Ishikawa (cell line): ENCODE results near the gene CGB3.

Experiments
- CEBPB ChIP-seq: IDR thresholded peaks from 2 replicates; pipeline ENCODE4 v1.6.1; 2012
- CREB1 ChIP-seq: IDR thresholded peaks from 2 replicates; pipeline ENCODE4 v1.6.1; 2012; ENCODE audit warnings: low read depth
- EP300 ChIP-seq: IDR thresholded peaks from 2 replicates; pipeline ENCODE4 v1.6.1; 2012; ENCODE audit warnings: borderline replicate concordance
- FOXM1 ChIP-seq: IDR thresholded peaks from 2 replicates; pipeline ENCODE4 v1.6.1; 2012; ENCODE audit warnings: low read depth, borderline replicate concordance
- RAD21 ChIP-seq: IDR thresholded peaks from 2 replicates; pipeline ENCODE4 v1.6.1; 2012; ENCODE audit warnings: low read depth
- TAF1 ChIP-seq: IDR thresholded peaks from 2 replicates; pipeline ENCODE4 v1.6.1; 2012; ENCODE audit warnings: low read depth, mild to moderate bottlenecking
- TEAD4 ChIP-seq: IDR thresholded peaks from 2 replicates; pipeline ENCODE4 v1.6.1; 2012
- USF1 ChIP-seq: IDR thresholded peaks from 2 replicates; pipeline ENCODE4 v1.6.1; 2012
- YY1 ChIP-seq: IDR thresholded peaks from 2 replicates; pipeline ENCODE4 v1.6.1; 2012; ENCODE audit warnings: low read depth
- TF ChIP-seq, protein P1 (sequence below): IDR thresholded peaks from 2 replicates; pipeline ENCODE4 v1.6.1; 2012

GRCh38 chr19:48987323-48987722 is 36.8 kb downstream of the CGB3 start:
- 0 out of 2 replicates have a peak, but pooled peaks have one; percentile 0 for TF ChIP-seq RAD21
- no peak for TF ChIP-seq TEAD4
- TF ChIP-seq CREB1 = no peak
- TF ChIP-seq USF1 = no peak
- TF ChIP-seq TAF1 = no peak
- no peak for TF ChIP-seq EP300
- no peak for TF ChIP-seq FOXM1
- TF ChIP-seq, protein P1, sequence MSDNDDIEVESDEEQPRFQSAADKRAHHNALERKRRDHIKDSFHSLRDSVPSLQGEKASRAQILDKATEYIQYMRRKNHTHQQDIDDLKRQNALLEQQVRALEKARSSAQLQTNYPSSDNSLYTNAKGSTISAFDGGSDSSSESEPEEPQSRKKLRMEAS = no peak
- TF ChIP-seq YY1 = no peak
- no peak for TF ChIP-seq CEBPB
